Endothelial cell of umbilical vein (primary cell): ENCODE results near the gene KIF5C. TPM values are rescaled to one million over a fixed set of nuclear protein-coding genes. Genes with fewer than 3 reads are reported as not detected.

ENCODE experiments used
- BruUV-seq: library from RNA; stranded (reverse); fragments of 400-500 nt; replicated peaks from 2 replicates; lab custom pipeline; 2021; lab: Mats Ljungman, UMichigan
- CTCF ChIA-PET: fragments of 300-600, 350-600 bp; sonication (Branson Sonifier 250); formaldehyde crosslinking; loops from one replicate; lab custom pipeline; 2021; ENCODE audit warnings: antibody characterized with exemption, inconsistent platforms; lab: Charles Lee
- POLR2A ChIA-PET: fragments of 300-600, 350-600 bp; sonication (Branson Sonifier 250); formaldehyde crosslinking; loops from one replicate; lab custom pipeline; 2021; ENCODE audit warnings: antibody characterized with exemption, inconsistent platforms; lab: Charles Lee
- DNase-seq: peaks from one replicate; pipeline ENCODE4 v3.0.0-alpha.2; 2011; ENCODE audit warnings: low read depth, low spot score
- FAIRE-seq: peaks from 2 replicates; lab custom pipeline; 2011; peaks lifted over from hg19 to GRCh38; lab: Jason Lieb, UNC
- H2AFZ ChIP-seq: 2 replicates; pipeline ENCODE4 v1.6.0; 2012; ENCODE audit warnings: low read depth, low read length, control low read depth, inconsistent platforms
- H3K27ac ChIP-seq: 2 replicates; pipeline ENCODE4 v1.5.1; 2011; ENCODE audit warnings: low read depth, mild to moderate bottlenecking, control low read depth, low read length, moderate library complexity; ENCODE audit not compliant: insufficient read depth
- H3K27me3 ChIP-seq, 2 experiments: 2 replicates each; pipeline versions ENCODE4 v1.6.0 to v1.6.1; 2011; ENCODE audit warnings: low read length in 2 of 2, mixed read lengths in 1 of 2; ENCODE audit not compliant: control insufficient read depth in 2 of 2, insufficient read depth in 2 of 2
- H3K36me3 ChIP-seq, 2 experiments: 2 replicates in 1 of 2; 3 replicates in 1 of 2; pipeline ENCODE4 v1.5.1; 2011; ENCODE audit warnings: low read length in 2 of 2, mild to moderate bottlenecking in 1 of 2, moderate library complexity in 1 of 2; ENCODE audit not compliant: control insufficient read depth in 2 of 2, insufficient read depth in 2 of 2; ENCODE audit errors: extremely low read depth in 1 of 2
- H3K4me1 ChIP-seq: 3 replicates; pipeline ENCODE4 v1.5.1; 2011; ENCODE audit warnings: mild to moderate bottlenecking, low read length; ENCODE audit not compliant: control insufficient read depth, insufficient read depth; ENCODE audit errors: extremely low read depth
- H3K4me2 ChIP-seq: 2 replicates; pipeline ENCODE4 v1.6.1; 2011; ENCODE audit warnings: low read length, control low read depth, mixed read lengths; ENCODE audit not compliant: insufficient read depth
- H3K4me3 ChIP-seq, 3 experiments: fragments of 200-600 bp in 1 of 3; sonication (generic), shearing (Covaris generic) in 1 of 3; replicated peaks in 1 of 3; 2 replicates each; pipeline ENCODE4 v1.5.1; 2011 to 2016; ENCODE audit warnings: control low read depth in 3 of 3, low read length in 3 of 3, mild to moderate bottlenecking in 2 of 3, inconsistent platforms in 1 of 3, low read depth in 1 of 3, moderate library complexity in 1 of 3; ENCODE audit not compliant: insufficient read depth in 1 of 3
- H3K79me2 ChIP-seq: 2 replicates; pipeline ENCODE4 v1.6.0; 2012; ENCODE audit warnings: low read length, inconsistent platforms; ENCODE audit not compliant: control insufficient read depth, insufficient read depth
- H3K9ac ChIP-seq: replicated peaks from 2 replicates; pipeline ENCODE3; 2011; ENCODE audit warnings: low read length, control low read depth; ENCODE audit not compliant: insufficient read depth; ENCODE audit errors: extremely low read depth
- H3K9me1 ChIP-seq: replicated peaks from 3 replicates; pipeline ENCODE4 v1.6.0; 2011; ENCODE audit warnings: mild to moderate bottlenecking, low read length; ENCODE audit not compliant: control insufficient read depth, insufficient read depth; ENCODE audit errors: extremely low read depth
- H3K9me3 ChIP-seq: replicated peaks from 2 replicates; pipeline ENCODE4 v1.5.1; 2012; ENCODE audit warnings: low read length, inconsistent platforms; ENCODE audit not compliant: control insufficient read depth, insufficient read depth
- H4K20me1 ChIP-seq: replicated peaks from 2 replicates; pipeline ENCODE3; 2011; ENCODE audit warnings: mild to moderate bottlenecking, low read length; ENCODE audit not compliant: control insufficient read depth, insufficient read depth; ENCODE audit errors: extremely low read depth
- CTCF ChIP-seq, 2 donors: IDR thresholded peaks; 1 replicate in 1 of 2; 2 replicates in 1 of 2; pipeline ENCODE4 v1.5.1; 2011; ENCODE audit warnings: low read length in 2 of 2, mild to moderate bottlenecking in 2 of 2, moderate library complexity in 2 of 2, control low read depth in 1 of 2, inconsistent platforms in 1 of 2, low read depth in 1 of 2; ENCODE audit not compliant: insufficient read depth in 1 of 2; ENCODE audit errors: extremely low read depth in 1 of 2
- EZH2 ChIP-seq: IDR thresholded peaks from 2 replicates; pipeline ENCODE4 v1.6.1; 2012; ENCODE audit warnings: borderline replicate concordance, low read depth, mild to moderate bottlenecking, moderate library complexity, low read length, inconsistent platforms; ENCODE audit not compliant: severe bottlenecking
- FOS ChIP-seq: IDR thresholded peaks from 2 replicates; pipeline ENCODE4 v1.6.1; 2011; ENCODE audit warnings: mild to moderate bottlenecking, low read length, moderate library complexity, borderline replicate concordance; ENCODE audit not compliant: insufficient read depth
- GATA2 ChIP-seq: IDR thresholded peaks from 2 replicates; pipeline ENCODE4 v1.7.0; 2011; ENCODE audit warnings: low read depth, mild to moderate bottlenecking, moderate library complexity, mixed read lengths, low read length; ENCODE audit not compliant: insufficient read length, insufficient read depth
- JUN ChIP-seq: IDR thresholded peaks from 2 replicates; pipeline ENCODE4 v1.6.1; 2011; ENCODE audit warnings: borderline replicate concordance, low read depth; ENCODE audit not compliant: insufficient read length, insufficient read depth
- MAX ChIP-seq: IDR thresholded peaks from 2 replicates; pipeline ENCODE4 v1.6.1; 2011; ENCODE audit not compliant: insufficient read depth, insufficient read length
- MYC ChIP-seq: IDR thresholded peaks from one replicate; pipeline ENCODE4 v1.6.1; 2011; ENCODE audit warnings: mild to moderate bottlenecking, low read depth, low read length
- POLR2A ChIP-seq: IDR thresholded peaks from 2 replicates; pipeline ENCODE4 v1.6.1; 2012; ENCODE audit warnings: low read depth, mild to moderate bottlenecking, control low read depth, low read length
- POLR2AphosphoS5 ChIP-seq: IDR thresholded peaks from 2 replicates; pipeline ENCODE4 v1.6.1; 2012; ENCODE audit warnings: low read depth, mild to moderate bottlenecking, control low read depth, low read length, moderate library complexity; ENCODE audit not compliant: insufficient read depth
- dilution Hi-C: fragments of 300-500 bp; cut with MboI; formaldehyde crosslinking; loops from one replicate; pipeline ENCODE4 v1.15.0; 2019; ENCODE audit warnings: low sequenced_read_pairs; ENCODE audit not compliant: extremely low pct_ligation_motif_present
- intact Hi-C: fragments of 100-400 bp; cut with micrococcal nuclease; formaldehyde crosslinking; loops from one replicate; pipeline ENCODE4 v1.10.0; 2022
- polyA plus RNA-seq, 4 experiments: library from polyadenylated mRNA; depleted of rRNA in 3 of 4; stranded (reverse) in 3 of 4; unstranded in 1 of 4; fragments of >200 nt; gene quantifications; 2 replicates each; pipeline versions ENCODE4 v1.2.1 to v1.2.3, GENCODE V29; 2011 to 2012; ENCODE audit warnings: missing spikeins in 1 of 4
- total RNA-seq: library from RNA; stranded (reverse); gene quantifications from 2 replicates; pipeline ENCODE4 v1.2.3, GENCODE V29; 2021

Gene KIF5C
- total and polyA plus RNA-seq, 2 donors (not counting 3 experiments of a cell fraction or from before 2014, with no cell fraction given), result 0.01 to 0.55 TPM

- intact Hi-C loops (no loop called here), dilution Hi-C loops (no loop called here)
- Histone ChIP-seq H3K4me3 (no peak overlapping the region), H3K27me3 (no peaks in the 10 kb centered on the region), H3K9ac (no peak overlapping the region), H3K79me2 (no peaks in the 10 kb centered on the region), H3K9me1 (no peaks in the 10 kb centered on the region), H3K4me2 (no peak overlapping the region), H4K20me1 (no peaks in the 10 kb centered on the region), H3K4me1 (no peaks in the 10 kb centered on the region), H3K27ac (no peak overlapping the region), H2AFZ (no peak overlapping the region), H3K9me3 (no peaks in the 10 kb centered on the region), H3K36me3 (no peaks in the 10 kb centered on the region)
- ChIA-PET POLR2A (no interaction called here), CTCF (no interaction called here)
- FAIRE-seq (no peak), DNase-seq (no peak)
- no TSS peak for BruUV-seq
- TF ChIP-seq MYC (no peak), CTCF (IDR thresholded peaks at IDR 0.05; ENCODE audit: extremely low read depth in 1 of 2, insufficient read depth in 1 of 2, low read depth in 1 of 2, low read length in 2 of 2) (no peak), JUN (no peak), FOS (no peak), MAX (no peak), EZH2 (no peak), POLR2AphosphoS5 (no peak), GATA2 (no peak), POLR2A (no peak)
Measured at GRCh38 chr2:149047118-149047517, 172.1 kb downstream of the KIF5C start.
